Uterine smooth muscle cell (primary cell): ENCODE data around the gene IGSF11. TPM values are rescaled to one million over a fixed set of nuclear protein-coding genes. Genes with fewer than 3 reads are reported as not detected.

Experiments
- total RNA-seq: library from RNA; depleted of rRNA; stranded (reverse); fragments of >200 nt; gene quantifications from 2 replicates; pipeline ENCODE4 v1.2.3, GENCODE V29; 2014

The IGSF11 gene
- total RNA-seq: 0.37 TPM in 1 of 2 replicates, not detected in the other

GRCh38 chr3:119034256-119035013, at the start of gene IGSF11:
Gene IGSF11, minus strand, starts transcription at chr3:119034846. Its CDS starts 264 bp downstream, at chr3:119034582.

Other genes starting within 250 kb of the IGSF11 start
- gene TEX55, start 111.3 kb upstream of the IGSF11 start, total RNA-seq: not detected in 2 replicates
- gene UPK1B, start 138.8 kb upstream of the IGSF11 start, total RNA-seq: not detected in 2 replicates
- 36.0 and 42.1 TPM in 2 replicates for gene B4GALT4, start 206.0 kb upstream of the IGSF11 start, total RNA-seq